Right lobe of liver (tissue), 4 donors: ENCODE results near the gene OGFRL1.

ENCODE experiments used
- CTCF ChIP-seq, 4 donors: fragments of 200-600 bp in 3 of 4; fragments of 450-650 bp in 1 of 4; IDR thresholded peaks; one replicate each; pipeline versions ENCODE4 v1.5.1 to v1.8.0; 2016 to 2022; ENCODE audit warnings: antibody characterized with exemption in 4 of 4, mild to moderate bottlenecking in 2 of 4
- POLR2A ChIP-seq: fragments of 450-650 bp; IDR thresholded peaks from one replicate; pipeline ENCODE4 v1.6.1; 2017; ENCODE audit warnings: antibody characterized with exemption, mild to moderate bottlenecking
- donor health status: DM: no; HTN: no; CAD: no.
- donor health status: DM: no; HTN: no; CAD: no.
- donor health status: DM: no; HTN: yes; CAD: no.

GRCh38 chr6:71279321-71279720, 9.3 kb upstream of the OGFRL1 start:
- TF ChIP-seq POLR2A (no peak), CTCF (IDR thresholded peaks at IDR 0.05) (no peak)
